Nephron (organoid): ENCODE results near the gene KCTD8.

ENCODE experiments used
- H3K27ac Mint-ChIP-seq, 3 experiments: 2 replicates each; pipeline ENCODE4 v1.8.0; 2020; ENCODE audit warnings: mixed read lengths in 3 of 3, mild to moderate bottlenecking in 2 of 3, moderate library complexity in 1 of 3
- H3K27me3 Mint-ChIP-seq: 2 replicates; pipeline ENCODE4 v1.8.0; 2021; ENCODE audit warnings: low read depth, mild to moderate bottlenecking, moderate library complexity, mixed read lengths
- H3K36me3 Mint-ChIP-seq: 2 replicates; pipeline ENCODE4 v1.8.0; 2020; ENCODE audit warnings: low read depth, mixed read lengths
- H3K4me1 Mint-ChIP-seq: 2 replicates; pipeline ENCODE4 v1.8.0; 2020; ENCODE audit warnings: mixed read lengths
- H3K4me3 Mint-ChIP-seq, 3 experiments: 2 replicates each; pipeline ENCODE4 v1.8.0; 2020; ENCODE audit warnings: mild to moderate bottlenecking in 3 of 3, mixed read lengths in 3 of 3, moderate library complexity in 2 of 3
- H3K9me3 Mint-ChIP-seq: 2 replicates; pipeline ENCODE4 v1.8.0; 2020; ENCODE audit warnings: mixed read lengths
- TF ChIP-seq, protein P1 (sequence below), 3 experiments: fragments of 200-600 bp; sonication (generic); IDR thresholded peaks; one replicate each; pipeline ENCODE4 v1.5.0; 2021; ENCODE audit warnings: antibody characterized with exemption in 3 of 3; ENCODE audit not compliant: unreplicated experiment in 3 of 3

The KCTD8 gene

GRCh38 chr4:44448521-44449461 lies at the start of gene KCTD8:
Gene KCTD8 (minus strand): TSS chr4:44448809.
- H3K9me3 Mint-ChIP-seq = no peaks in the 10 kb centered on the region
- no peak within 1 kb of the TSS for H3K27ac Mint-ChIP-seq
- peaks cover 11% of the 10 kb centered on the region for H3K4me1 Mint-ChIP-seq
- H3K27me3 Mint-ChIP-seq = peaks cover 86% of the 10 kb centered on the region
- no peaks in the 10 kb centered on the region for H3K36me3 Mint-ChIP-seq
- H3K4me3 Mint-ChIP-seq = peak within 1 kb of the TSS; percentile 79 to 88 (median 87)
- TF ChIP-seq, protein P1, sequence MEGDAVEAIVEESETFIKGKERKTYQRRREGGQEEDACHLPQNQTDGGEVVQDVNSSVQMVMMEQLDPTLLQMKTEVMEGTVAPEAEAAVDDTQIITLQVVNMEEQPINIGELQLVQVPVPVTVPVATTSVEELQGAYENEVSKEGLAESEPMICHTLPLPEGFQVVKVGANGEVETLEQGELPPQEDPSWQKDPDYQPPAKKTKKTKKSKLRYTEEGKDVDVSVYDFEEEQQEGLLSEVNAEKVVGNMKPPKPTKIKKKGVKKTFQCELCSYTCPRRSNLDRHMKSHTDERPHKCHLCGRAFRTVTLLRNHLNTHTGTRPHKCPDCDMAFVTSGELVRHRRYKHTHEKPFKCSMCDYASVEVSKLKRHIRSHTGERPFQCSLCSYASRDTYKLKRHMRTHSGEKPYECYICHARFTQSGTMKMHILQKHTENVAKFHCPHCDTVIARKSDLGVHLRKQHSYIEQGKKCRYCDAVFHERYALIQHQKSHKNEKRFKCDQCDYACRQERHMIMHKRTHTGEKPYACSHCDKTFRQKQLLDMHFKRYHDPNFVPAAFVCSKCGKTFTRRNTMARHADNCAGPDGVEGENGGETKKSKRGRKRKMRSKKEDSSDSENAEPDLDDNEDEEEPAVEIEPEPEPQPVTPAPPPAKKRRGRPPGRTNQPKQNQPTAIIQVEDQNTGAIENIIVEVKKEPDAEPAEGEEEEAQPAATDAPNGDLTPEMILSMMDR (IDR thresholded peaks at IDR 0.05; ENCODE audit: unreplicated experiment in 3 of 3) = peak; percentile 76 to 85 (median 79)

- Mint-ChIP-seq H3K9me3 (no peaks in the 10 kb centered on the region), H3K36me3 (no peaks in the 10 kb centered on the region), H3K4me3 (no peak overlapping the region), H3K27me3 (no peaks in the 10 kb centered on the region), H3K4me1 (no peaks in the 10 kb centered on the region), H3K27ac (no peak overlapping the region)
- TF ChIP-seq, protein P1 (IDR thresholded peaks at IDR 0.05; ENCODE audit: unreplicated experiment in 3 of 3) = no peak
These were observed 46.4 kb upstream of the KCTD8 start for GRCh38 chr4:44494810-44495701.

- H3K9me3 Mint-ChIP-seq = no peaks in the 10 kb centered on the region
- no peaks in the 10 kb centered on the region for H3K36me3 Mint-ChIP-seq
- no peaks in the 10 kb centered on the region for H3K4me1 Mint-ChIP-seq
- no peaks in the 10 kb centered on the region for H3K27me3 Mint-ChIP-seq
- H3K27ac Mint-ChIP-seq = no peak overlapping the region
- TF ChIP-seq, protein P1 (IDR thresholded peaks at IDR 0.05; ENCODE audit: unreplicated experiment in 3 of 3) = peak; percentile 30 to 49 (median 32)
- no peak overlapping the region for H3K4me3 Mint-ChIP-seq
These were observed 45.3 kb upstream of the KCTD8 start for GRCh38 chr4:44493924-44494323.

DNA sequence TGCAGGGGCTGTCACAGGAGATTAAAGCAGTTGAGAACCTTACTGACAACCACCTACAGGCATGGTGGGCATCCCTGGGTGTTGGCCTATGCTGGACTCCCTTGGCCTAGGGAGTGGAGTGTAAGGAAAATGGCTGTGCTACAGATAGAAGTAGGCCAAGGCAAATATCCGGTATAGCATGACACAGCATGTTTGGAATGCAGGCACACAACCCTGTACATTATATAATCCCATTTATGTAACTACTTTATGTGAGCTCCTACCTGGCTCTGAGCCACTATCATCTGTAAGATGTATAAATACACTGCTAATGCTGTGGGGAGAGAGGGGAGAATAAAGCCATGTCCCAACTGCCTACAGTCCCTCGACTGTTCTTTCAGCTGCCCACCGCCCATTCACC lies 38.7 kb upstream of the KCTD8 start:
- Mint-ChIP-seq H3K9me3 (peaks cover 3% of the 10 kb centered on the region), H3K4me3 (no peak overlapping the region), H3K4me1 (no peaks in the 10 kb centered on the region)

DNA sequence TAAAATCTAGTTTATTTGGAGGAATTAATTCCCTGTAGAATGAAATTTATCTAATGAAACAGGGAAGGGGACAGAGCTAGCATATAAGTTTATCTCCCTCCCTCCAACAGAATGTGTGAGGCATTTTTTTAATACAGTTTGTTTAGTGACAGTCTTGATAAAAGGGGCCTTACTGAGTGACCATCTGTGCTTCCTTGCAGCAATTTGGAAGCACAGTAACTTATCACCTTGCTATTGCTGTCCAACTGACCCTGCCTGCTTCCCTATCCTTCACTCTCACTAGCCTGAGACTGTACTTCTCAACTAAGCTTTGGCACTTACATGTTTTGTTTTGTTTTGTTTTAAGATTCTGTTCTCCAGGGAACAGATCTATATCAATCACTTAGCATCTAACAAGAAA lies 31.1 kb upstream of the KCTD8 start:
- no peaks in the 10 kb centered on the region for H3K36me3 Mint-ChIP-seq
- H3K27ac Mint-ChIP-seq = no peak overlapping the region
- H3K4me1 Mint-ChIP-seq = no peaks in the 10 kb centered on the region
- H3K9me3 Mint-ChIP-seq = peaks cover 2% of the 10 kb centered on the region
- no peaks in the 10 kb centered on the region for H3K27me3 Mint-ChIP-seq
- TF ChIP-seq, protein P1 (IDR thresholded peaks at IDR 0.05; ENCODE audit: unreplicated experiment in 3 of 3) = no peak
- H3K4me3 Mint-ChIP-seq = no peak overlapping the region

More for the DNA sequence above, 38.7 kb upstream of the KCTD8 start:
- no peaks in the 10 kb centered on the region for H3K27me3 Mint-ChIP-seq
- H3K27ac Mint-ChIP-seq = no peak overlapping the region
- TF ChIP-seq, protein P1 (IDR thresholded peaks at IDR 0.05; ENCODE audit: unreplicated experiment in 3 of 3) = no peak
- no peaks in the 10 kb centered on the region for H3K36me3 Mint-ChIP-seq
